ENCODE measurements around the gene SERPINB13.

Gene SERPINB13

GRCh38 chr18:63586966-63587365 lies at the start of gene SERPINB13:
Gene SERPINB13 (plus strand): TSS chr18:63587343. CDS start chr18:63588668, 1,325 bp downstream.
- DNase-seq (ENCODE audit: low read depth), result no peak

GRCh38 chr18:63539904-63540510 lies 47.1 kb upstream of the SERPINB13 start:
- peak; percentile 7 for DNase-seq (ENCODE audit: low read depth)

GRCh38 chr18:63542069-63542468 lies 45.1 kb upstream of the SERPINB13 start, which contains the start of gene SERPINB12:
Gene SERPINB12 (plus strand): TSS chr18:63542369. CDS start chr18:63556160, 13,791 bp downstream.
- no peak for DNase-seq (ENCODE audit: low read depth)

- DNase-seq (ENCODE audit: low read depth), result no peak
Measured at GRCh38 chr18:63544017-63544416, 43.1 kb upstream of the SERPINB13 start.

GRCh38 chr18:63545000-63545399 lies 42.1 kb upstream of the SERPINB13 start:
- no peak for DNase-seq (ENCODE audit: low read depth)

- DNase-seq (ENCODE audit: low read depth), result no peak
Measured at GRCh38 chr18:63550068-63550467, 37.1 kb upstream of the SERPINB13 start.

- no peak for DNase-seq (ENCODE audit: low read depth)
Measured at GRCh38 chr18:63551769-63552168, 35.4 kb upstream of the SERPINB13 start.

- no peak for DNase-seq (ENCODE audit: low read depth)
Measured at GRCh38 chr18:63552581-63552980, 34.6 kb upstream of the SERPINB13 start.

- DNase-seq (ENCODE audit: low read depth), result peak; percentile 77
Measured at GRCh38 chr18:63553081-63553480, 34.1 kb upstream of the SERPINB13 start.

- no peak for DNase-seq (ENCODE audit: low read depth)
Measured at GRCh38 chr18:63559567-63560491, 27.3 kb upstream of the SERPINB13 start.

GRCh38 chr18:63562284-63562683 lies 24.9 kb upstream of the SERPINB13 start:
- no peak for DNase-seq (ENCODE audit: low read depth)

GRCh38 chr18:63564021-63564420 lies 23.1 kb upstream of the SERPINB13 start:
- DNase-seq (ENCODE audit: low read depth), result no peak

GRCh38 chr18:63564561-63564960 lies 22.6 kb upstream of the SERPINB13 start:
- DNase-seq (ENCODE audit: low read depth), result no peak

GRCh38 chr18:63567276-63567675 lies 19.9 kb upstream of the SERPINB13 start:
- no peak for DNase-seq (ENCODE audit: low read depth)

- no peak for DNase-seq (ENCODE audit: low read depth)
Measured at GRCh38 chr18:63567825-63568224, 19.3 kb upstream of the SERPINB13 start.

GRCh38 chr18:63570721-63571120 lies 16.4 kb upstream of the SERPINB13 start:
- no peak for DNase-seq (ENCODE audit: low read depth)

- DNase-seq (ENCODE audit: low read depth), result peak; percentile 7
Measured at GRCh38 chr18:63575681-63576080, 11.5 kb upstream of the SERPINB13 start.

GRCh38 chr18:63578357-63578958 lies 8.7 kb upstream of the SERPINB13 start:
- DNase-seq (ENCODE audit: low read depth), result peak; percentile 34

- no peak for DNase-seq (ENCODE audit: low read depth)
Measured at GRCh38 chr18:63579616-63580015, 7.5 kb upstream of the SERPINB13 start.

GRCh38 chr18:63585988-63586387 lies 1.2 kb upstream of the SERPINB13 start:
- DNase-seq (ENCODE audit: low read depth), result no peak

GRCh38 chr18:63586431-63586830 lies 712 bp upstream of the SERPINB13 start:
- no peak for DNase-seq (ENCODE audit: low read depth)

GRCh38 chr18:63588909-63589308 lies 1.8 kb downstream of the SERPINB13 start:
- DNase-seq (ENCODE audit: low read depth), result no peak

- peak; percentile 27 for DNase-seq (ENCODE audit: low read depth)
Measured at GRCh38 chr18:63590373-63590772, 3.2 kb downstream of the SERPINB13 start.
